ENCODE data around the gene RAD21L1. TPM values are rescaled to one million over a fixed set of nuclear protein-coding genes. Genes with fewer than 3 reads are reported as not detected.

The RAD21L1 gene
- total and polyA plus RNA-seq, 4 donors, result not detected

GRCh38 chr20:1283522-1284510 is 58.0 kb downstream of the RAD21L1 start:
- 80% methylated on average over 9 of the region's 9 CpGs for WGBS
- H3K27me3 ChIP-seq (ENCODE audit: control insufficient read depth in 4 of 4, insufficient read depth in 4 of 4, low read length in 3 of 4), result no peaks in the 10 kb centered on the region
- H3K4me1 ChIP-seq (ENCODE audit: control insufficient read depth in 4 of 4, insufficient read depth in 4 of 4, low read length in 3 of 4), result peaks cover 0 to 6% (median 2%) of the 10 kb centered on the region in 4 donors
- H3K9ac ChIP-seq (ENCODE audit: low read depth in 1 of 2, low read length in 2 of 2), result no peak overlapping the region
- H3K36me3 ChIP-seq (ENCODE audit: control insufficient read depth in 4 of 4, insufficient read depth in 3 of 4, low read depth in 1 of 4, low read length in 3 of 4), result no peaks in the 10 kb centered on the region
- H3K4me3 ChIP-seq (ENCODE audit: low read depth in 1 of 3, low read length in 3 of 3), result no peak overlapping the region
- TF ChIP-seq CTCF (IDR thresholded peaks at IDR 0.05; ENCODE audit: low read depth, low read length, missing input control), result no peak
- TF ChIP-seq EGR1 (IDR thresholded peaks at IDR 0.05; ENCODE audit: low read depth in 2 of 2), result no peak
- no peak for TF ChIP-seq GABPA (IDR thresholded peaks at IDR 0.05 in 1 of 2, conservative IDR thresholded peaks at IDR 0.05 in 1 of 2)
- TF ChIP-seq TAF1 (conservative IDR thresholded peaks at IDR 0.05), result no peak
- TF ChIP-seq YY1 (IDR thresholded peaks at IDR 0.05), result no peak
- TF ChIP-seq SP1 (IDR thresholded peaks at IDR 0.05), result no peak
- no peak for TF ChIP-seq FOXA1 (IDR thresholded peaks at IDR 0.05)
- TF ChIP-seq JUND (IDR thresholded peaks at IDR 0.05), result no peak
- TF ChIP-seq FOXA2 (IDR thresholded peaks at IDR 0.05), result no peak
- TF ChIP-seq ZBTB33 (IDR thresholded peaks at IDR 0.05), result no peak
- TF ChIP-seq MAX (IDR thresholded peaks at IDR 0.05), result no peak
- TF ChIP-seq ATF3 (IDR thresholded peaks at IDR 0.05), result no peak
- no peak for TF ChIP-seq NR2F2 (IDR thresholded peaks at IDR 0.05)
- no peak for DNase-seq (ENCODE audit: low spot score)
- H3K9me3 ChIP-seq (ENCODE audit: control insufficient read depth in 4 of 4, low read length in 3 of 4), result no peaks in the 10 kb centered on the region
- no peak overlapping the region for H3K27ac ChIP-seq (ENCODE audit: low read depth in 1 of 2, low read length in 2 of 2)

GRCh38 chr20:1286267-1287024 is 60.6 kb downstream of the RAD21L1 start:
- TF ChIP-seq CTCF (IDR thresholded peaks at IDR 0.05; ENCODE audit: low read depth, low read length, missing input control) (no peak), GABPA (IDR thresholded peaks at IDR 0.05 in 1 of 2, conservative IDR thresholded peaks at IDR 0.05 in 1 of 2) (no peak), YY1 (IDR thresholded peaks at IDR 0.05) (no peak), ATF3 (IDR thresholded peaks at IDR 0.05) (no peak), RAD21 (IDR thresholded peaks at IDR 0.05) (no peak), FOXA1 (IDR thresholded peaks at IDR 0.05) (no peak), HNF4A (conservative IDR thresholded peaks at IDR 0.05) (no peak), FOXA2 (IDR thresholded peaks at IDR 0.05) (no peak)
- H3K4me1 ChIP-seq (ENCODE audit: control insufficient read depth in 4 of 4, insufficient read depth in 4 of 4, low read length in 3 of 4), result peaks cover 0 to 5% (median 2%) of the 10 kb centered on the region in 4 donors

More at GRCh38 chr20:1286267-1287024, 60.6 kb downstream of the RAD21L1 start:
- H3K9me3 ChIP-seq (ENCODE audit: control insufficient read depth in 4 of 4, low read length in 3 of 4), result no peaks in the 10 kb centered on the region
- H3K27ac ChIP-seq (ENCODE audit: low read depth in 1 of 2, low read length in 2 of 2), result no peak overlapping the region
- 82% methylated on average over 9 of the region's 9 CpGs for WGBS
- H3K27me3 ChIP-seq (ENCODE audit: control insufficient read depth in 4 of 4, insufficient read depth in 4 of 4, low read length in 3 of 4), result no peaks in the 10 kb centered on the region
- H3K36me3 ChIP-seq (ENCODE audit: control insufficient read depth in 4 of 4, insufficient read depth in 3 of 4, low read depth in 1 of 4, low read length in 3 of 4), result no peaks in the 10 kb centered on the region
- no peak overlapping the region for H3K9ac ChIP-seq (ENCODE audit: low read depth in 1 of 2, low read length in 2 of 2)
- no peak overlapping the region for H3K4me3 ChIP-seq (ENCODE audit: low read depth in 1 of 3, low read length in 3 of 3)
- no peak for DNase-seq (ENCODE audit: low spot score)

Data from liver (tissue), 9 donors.